CD4-positive, alpha-beta T cell treated with Interleukin-21 for 1 hour (primary cell): Measurements from ENCODE around the gene TAGLN2.

Source experiments
- DNase-seq: peaks from one replicate; pipeline ENCODE4 v3.0.0-alpha.2; 2020

Gene TAGLN2

GRCh38 chr1:159947942-159948341 lies 22.6 kb upstream of the TAGLN2 start:
- no peak for DNase-seq

GRCh38 chr1:159946242-159947187 lies 21.2 kb upstream of the TAGLN2 start:
- DNase-seq = no peak

GRCh38 chr1:159945483-159946241 lies 20.4 kb upstream of the TAGLN2 start, which contains the start of gene IGSF9:
IGSF9 (minus strand) TSS chr1:159945613; CDS start chr1:159943454, 2,159 bp downstream.
- DNase-seq = peak; percentile 82

- DNase-seq = no peak
Observed at GRCh38 chr1:159944623-159945455, 19.5 kb upstream of the TAGLN2 start.

- DNase-seq = no peak
Observed at GRCh38 chr1:159943908-159944622, 18.8 kb upstream of the TAGLN2 start.

- no peak for DNase-seq
Observed at GRCh38 chr1:159943278-159943640, 18.0 kb upstream of the TAGLN2 start.

GRCh38 chr1:159942632-159943277 lies 17.4 kb upstream of the TAGLN2 start:
- no peak for DNase-seq

- no peak for DNase-seq
Observed at GRCh38 chr1:159941591-159942560, 16.6 kb upstream of the TAGLN2 start.

GRCh38 chr1:159941141-159941540 lies 15.8 kb upstream of the TAGLN2 start:
- no peak for DNase-seq

GRCh38 chr1:159940006-159940620 lies 14.8 kb upstream of the TAGLN2 start:
- DNase-seq = no peak

GRCh38 chr1:159939678-159940002 lies 14.3 kb upstream of the TAGLN2 start:
- DNase-seq = no peak

GRCh38 chr1:159938905-159939677 lies 13.8 kb upstream of the TAGLN2 start:
- DNase-seq = no peak

GRCh38 chr1:159938211-159938852 lies 13.0 kb upstream of the TAGLN2 start:
- no peak for DNase-seq

GRCh38 chr1:159937054-159937750 lies 11.9 kb upstream of the TAGLN2 start:
- DNase-seq = no peak

GRCh38 chr1:159936273-159936904 lies 11.1 kb upstream of the TAGLN2 start:
- peak; percentile 82 for DNase-seq

- no peak for DNase-seq
Observed at GRCh38 chr1:159935719-159936272, 10.5 kb upstream of the TAGLN2 start.

- no peak for DNase-seq
Observed at GRCh38 chr1:159935305-159935704, 10.0 kb upstream of the TAGLN2 start.
